ENCODE measurements around the gene USH2A.

Gene USH2A

DNA sequence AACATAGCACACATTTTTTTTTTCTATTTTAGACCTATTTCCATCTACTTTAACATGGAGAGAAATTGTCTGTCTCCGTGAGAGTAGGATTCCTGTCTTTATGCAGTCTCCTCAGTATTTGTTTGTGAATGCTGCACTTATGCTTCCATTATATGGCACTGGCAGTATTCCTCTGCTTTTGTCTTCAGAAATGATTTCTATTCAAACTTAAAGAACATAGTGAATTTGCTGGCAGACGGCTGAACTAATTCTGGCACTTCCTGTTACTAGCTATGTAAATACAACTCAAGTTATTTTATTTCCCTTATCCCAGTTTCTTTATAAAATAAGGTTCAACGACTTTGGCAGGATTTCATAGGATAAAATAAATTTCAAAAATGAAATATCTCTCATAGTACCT is 810.9 kb downstream of the USH2A start:
- no peak for DNase-seq

DNA sequence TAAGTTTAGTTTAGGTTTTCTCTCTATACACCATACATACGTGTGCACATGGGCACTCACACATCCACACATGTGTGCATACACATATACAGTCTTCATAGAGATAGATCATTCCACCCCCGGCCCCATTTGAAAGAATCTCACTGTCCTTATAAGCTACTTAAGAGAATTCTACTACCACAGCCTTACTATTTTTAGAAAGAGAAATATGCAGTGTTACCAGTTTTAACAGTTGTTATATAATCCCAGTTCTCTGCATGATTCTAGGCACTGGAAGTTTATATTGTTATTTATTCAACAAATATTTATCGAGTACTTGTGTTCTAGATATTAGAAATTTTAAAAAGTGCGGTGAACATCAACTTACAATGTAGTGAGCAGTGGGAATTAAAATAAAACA is 814.6 kb downstream of the USH2A start:
- DNase-seq: no peak

- DNase-seq: no peak
Observed at GRCh38 chr1:215607412-215607811, 815.8 kb downstream of the USH2A start.

DNA sequence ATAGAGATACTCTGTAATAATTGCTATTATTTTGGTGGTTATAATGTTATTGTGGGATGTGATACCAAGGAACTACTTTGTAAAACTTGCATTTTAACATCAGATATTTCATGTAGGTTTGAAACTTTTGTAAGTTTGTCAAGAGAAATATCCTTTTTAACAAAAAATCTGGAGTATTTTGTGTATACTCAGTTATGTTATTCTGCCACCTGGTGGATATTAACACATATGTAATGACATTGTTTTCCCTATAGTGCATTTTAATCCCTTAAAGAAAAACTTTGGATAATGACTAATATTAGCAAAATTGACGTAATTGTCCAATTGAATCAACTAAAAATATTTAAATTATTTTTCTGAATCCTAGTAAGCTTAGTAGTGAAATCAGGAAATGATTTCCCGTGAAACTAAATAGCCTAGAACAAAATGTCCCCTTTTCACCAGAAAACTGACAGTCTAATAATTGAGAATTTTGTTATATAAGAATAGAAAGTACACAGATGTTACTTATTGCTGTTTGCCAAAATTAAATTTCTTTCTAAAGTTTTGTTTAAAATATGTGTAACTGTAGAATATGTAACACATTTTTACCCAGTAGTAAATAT is 816.6 kb downstream of the USH2A start:
- no peak for DNase-seq

DNA sequence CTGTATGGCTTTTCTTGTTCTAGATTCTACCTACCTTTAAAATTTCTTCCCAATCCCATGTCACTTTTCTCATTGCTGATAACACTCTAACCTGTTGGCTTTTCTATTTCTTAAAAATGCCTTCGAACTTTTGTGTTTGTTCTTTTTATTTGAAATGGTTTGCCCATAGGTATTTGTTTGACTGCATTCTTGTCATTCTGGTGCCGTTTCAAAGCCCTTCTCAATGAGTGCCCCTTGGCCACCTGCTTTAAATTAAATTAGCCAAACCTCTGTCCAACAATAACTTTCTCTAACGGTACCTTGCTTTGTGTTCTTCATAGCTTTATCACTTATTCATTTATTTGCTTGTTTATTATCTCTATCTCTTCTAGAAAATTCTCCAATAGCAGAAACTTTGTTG is 817.2 kb downstream of the USH2A start:
- no peak for DNase-seq

GRCh38 chr1:215605011-215605621 is 818.1 kb downstream of the USH2A start:
- DNase-seq: no peak

- DNase-seq: no peak
Observed at GRCh38 chr1:215603319-215603718, 819.9 kb downstream of the USH2A start.

GRCh38 chr1:215601276-215601675 is 822.0 kb downstream of the USH2A start:
- no peak for DNase-seq

GRCh38 chr1:215600867-215601266 is 822.4 kb downstream of the USH2A start:
- DNase-seq: no peak

- DNase-seq: no peak
Observed at GRCh38 chr1:215600258-215600792, 822.9 kb downstream of the USH2A start.

DNA sequence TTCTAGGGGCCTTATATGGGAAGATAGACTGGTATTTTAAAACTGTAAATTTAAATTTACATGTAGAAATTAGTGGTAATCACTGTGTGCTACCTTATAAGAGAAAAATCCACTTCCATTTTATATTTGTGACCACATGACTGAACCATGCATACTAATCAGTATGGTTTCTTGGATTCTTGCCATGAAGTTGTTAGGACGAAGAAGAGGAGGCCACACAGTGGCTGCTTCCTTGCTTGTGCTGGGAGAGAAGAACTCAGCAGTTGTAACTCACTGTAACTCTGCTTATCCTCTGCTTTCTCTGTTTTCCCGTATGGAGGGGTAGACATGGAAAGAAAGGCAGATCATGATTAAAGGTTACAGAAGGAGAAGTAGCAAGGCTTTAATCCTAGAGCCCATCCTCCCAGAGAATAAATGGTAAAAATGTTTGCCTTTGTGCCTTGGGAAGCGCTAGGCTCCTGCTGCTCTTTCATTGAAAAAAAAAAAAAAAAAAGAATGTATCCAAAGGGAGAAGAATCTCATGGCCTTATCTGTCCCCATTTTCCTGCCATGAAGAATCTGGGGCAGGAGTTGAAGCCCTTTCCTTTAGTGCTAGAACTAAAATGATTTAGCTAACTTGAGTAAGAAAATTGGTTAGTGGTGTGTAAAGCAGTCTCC is 823.7 kb downstream of the USH2A start:
- DNase-seq: no peak

GRCh38 chr1:215597961-215598360 is 825.3 kb downstream of the USH2A start:
- no peak for DNase-seq

- no peak for DNase-seq
Observed at GRCh38 chr1:215595231-215595630, 828.0 kb downstream of the USH2A start.

DNA sequence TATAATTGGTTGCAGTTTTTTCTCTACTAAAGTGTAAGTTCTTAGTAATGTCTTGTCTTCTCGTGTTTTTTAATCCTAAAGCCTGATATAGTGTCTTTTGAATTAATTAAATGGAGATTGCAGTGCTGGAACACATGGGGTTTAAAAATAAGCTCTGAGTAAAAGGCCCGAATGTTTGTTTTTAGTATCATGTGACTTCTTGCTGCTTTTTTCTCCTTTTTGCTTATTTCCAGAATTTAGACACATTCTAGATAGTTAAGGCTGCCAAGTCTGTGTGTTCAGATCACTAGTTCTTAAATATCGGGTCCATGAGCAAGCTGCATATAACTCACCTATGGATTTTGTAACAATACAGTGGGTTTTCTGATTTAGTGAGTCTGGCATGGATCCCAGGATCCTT is 828.6 kb downstream of the USH2A start:
- no peak for DNase-seq

GRCh38 chr1:215590779-215591491 is 832.3 kb downstream of the USH2A start:
- DNase-seq: no peak

GRCh38 chr1:215589650-215590435 is 833.4 kb downstream of the USH2A start:
- DNase-seq: no peak

GRCh38 chr1:215584389-215584788 is 838.9 kb downstream of the USH2A start:
- DNase-seq: no peak

DNA sequence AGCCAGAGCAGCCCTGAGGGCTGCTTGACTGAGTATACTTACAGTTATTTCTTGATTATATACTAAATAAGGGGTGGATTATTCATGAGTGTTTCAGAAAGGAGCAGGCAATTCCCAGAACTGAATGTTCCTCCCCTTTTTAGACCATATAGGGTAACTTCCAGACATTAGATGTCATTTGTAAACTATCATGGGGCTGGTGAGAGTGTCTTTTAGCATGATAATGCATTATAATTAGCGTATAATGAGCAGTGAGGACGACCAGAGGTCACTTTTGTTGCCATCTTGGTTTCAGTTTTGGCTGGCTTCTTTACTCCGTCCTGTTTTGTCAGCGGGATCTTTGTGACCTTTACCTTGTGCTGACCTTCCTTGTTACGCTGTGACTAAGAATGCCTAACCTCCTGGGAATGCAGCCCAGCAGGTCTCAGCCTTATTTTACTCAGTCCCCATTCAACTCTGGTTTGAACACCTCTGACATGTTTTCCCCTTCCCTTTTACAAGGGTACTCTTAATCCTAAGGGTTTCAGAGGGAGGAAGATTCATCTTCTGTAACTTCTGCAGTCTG is 840.0 kb downstream of the USH2A start:
- DNase-seq: no peak

GRCh38 chr1:215581896-215582295 is 841.4 kb downstream of the USH2A start:
- no peak for DNase-seq

Measured in activated naive CD4-positive, alpha-beta T cell treated with anti-CD3 and anti-CD28 coated beads, Interleukin-2, amount 50 U/mL, for 16 hours (primary cell).